Neural progenitor cell (in vitro differentiated cells): Measurements from ENCODE around the gene TREH.

Experiments used
- CTCF ChIP-seq: fragments of 200-600 bp; sonication (generic); IDR thresholded peaks from 2 replicates; pipeline ENCODE4 v1.5.1; 2017; ENCODE audit warnings: antibody characterized with exemption, mild to moderate bottlenecking
- EZH2 ChIP-seq: fragments of 200-600 bp; sonication (generic); IDR thresholded peaks from 2 replicates; pipeline ENCODE4 v1.6.1; 2017; ENCODE audit warnings: antibody characterized with exemption, mild to moderate bottlenecking, moderate library complexity
- EZH2phosphoT487 ChIP-seq: fragments of 200-600 bp; sonication (generic); IDR thresholded peaks from 2 replicates; pipeline ENCODE4 v1.6.1; 2017; ENCODE audit warnings: antibody characterized with exemption

DNA sequence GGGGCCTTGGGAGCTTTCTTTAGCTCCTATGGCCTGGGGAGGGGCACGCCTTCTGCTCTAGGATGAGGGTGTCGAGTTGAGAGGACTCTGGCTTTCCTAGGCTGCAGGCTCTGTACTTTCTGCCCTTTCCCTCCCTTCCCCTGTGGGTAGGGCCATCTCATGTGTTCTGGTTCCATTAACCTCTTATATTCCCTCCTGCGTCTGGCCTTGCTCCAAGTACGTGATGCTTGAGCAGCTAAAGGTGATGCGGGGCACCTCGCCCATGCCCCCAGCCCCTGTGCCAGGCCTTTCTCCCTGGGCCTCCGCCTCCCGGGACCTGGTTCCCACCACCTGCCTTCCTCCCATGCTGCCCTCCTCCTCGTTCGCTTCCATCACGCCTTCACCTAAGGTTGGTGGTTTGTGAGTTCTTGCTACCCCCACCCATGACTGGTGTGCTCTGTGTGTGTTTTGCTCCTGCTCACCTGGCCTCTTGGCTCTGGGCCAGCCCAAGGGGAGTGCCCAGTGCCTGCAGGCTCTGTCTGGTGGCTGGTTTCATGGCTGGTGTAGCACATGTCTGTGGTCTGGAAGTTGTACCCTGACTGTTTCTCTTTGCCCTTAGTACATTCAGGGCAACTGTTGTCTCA is 37.9 kb downstream of the TREH start:
- TF ChIP-seq CTCF (no peak), EZH2 (no peak), EZH2phosphoT487 (no peak)
